T1000 (cell line): ENCODE results near the gene ADAM10.

Experiments used
- DNase-seq: peaks from one replicate; lab custom pipeline; 2025; ENCODE audit warnings: mixed read lengths; lab: John Stamatoyannopoulos, UW

The ADAM10 gene

DNA sequence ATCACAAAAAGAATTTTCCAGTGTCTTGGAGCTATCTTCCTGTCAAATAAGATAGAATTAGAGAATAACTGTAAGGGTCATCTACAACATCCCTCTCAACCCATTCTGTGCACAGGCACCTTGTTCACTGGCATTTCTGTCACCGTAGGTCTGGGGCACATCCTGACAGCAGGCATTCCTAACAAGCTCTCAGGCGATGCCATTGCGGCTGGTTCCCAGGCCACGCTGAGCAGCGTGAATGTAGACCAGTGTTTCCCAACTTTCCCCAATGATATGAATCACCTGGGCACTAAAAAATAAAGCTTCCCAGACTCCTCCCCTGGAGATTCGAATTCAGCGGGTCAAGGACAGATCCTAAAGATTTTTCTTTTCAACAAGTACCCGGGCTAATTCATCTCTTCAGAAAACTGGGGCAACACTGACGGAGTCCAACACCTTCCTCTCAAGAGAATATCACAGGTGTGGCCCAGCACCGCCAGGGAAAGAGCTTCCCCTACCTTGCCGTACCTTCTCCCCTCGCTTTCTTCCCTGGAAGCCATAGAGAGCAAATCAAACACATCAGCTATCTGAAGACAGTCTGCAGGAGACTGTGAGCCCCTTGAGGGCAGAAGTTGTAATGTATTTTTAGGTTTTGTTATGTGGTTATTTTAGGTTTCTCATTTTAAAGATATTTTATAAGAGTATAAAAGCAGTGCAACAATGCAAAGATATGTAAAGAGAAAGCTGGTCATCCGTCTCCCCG, 174.3 kb downstream of the ADAM10 start:
- DNase-seq, result no peak

DNA sequence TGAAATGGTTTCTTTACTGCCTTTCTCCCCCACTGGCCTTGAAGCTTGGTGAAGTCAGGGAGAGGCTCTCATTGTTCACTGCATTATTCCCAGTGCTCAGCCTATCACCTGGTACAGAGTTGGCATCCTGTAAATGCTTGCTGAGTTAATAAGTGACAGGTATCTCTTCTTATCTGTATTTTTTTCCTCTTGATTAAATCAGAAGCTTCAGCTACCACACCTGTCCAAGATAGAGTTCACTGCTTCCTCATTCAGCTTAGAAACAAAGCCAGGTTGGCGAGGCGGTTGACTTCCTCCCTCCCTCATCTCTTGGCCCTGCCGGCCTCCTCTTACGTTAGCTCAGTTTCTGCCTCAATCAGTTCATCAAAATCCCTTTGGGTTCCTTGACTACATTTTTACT, 174.9 kb downstream of the ADAM10 start:
- no peak for DNase-seq

DNA sequence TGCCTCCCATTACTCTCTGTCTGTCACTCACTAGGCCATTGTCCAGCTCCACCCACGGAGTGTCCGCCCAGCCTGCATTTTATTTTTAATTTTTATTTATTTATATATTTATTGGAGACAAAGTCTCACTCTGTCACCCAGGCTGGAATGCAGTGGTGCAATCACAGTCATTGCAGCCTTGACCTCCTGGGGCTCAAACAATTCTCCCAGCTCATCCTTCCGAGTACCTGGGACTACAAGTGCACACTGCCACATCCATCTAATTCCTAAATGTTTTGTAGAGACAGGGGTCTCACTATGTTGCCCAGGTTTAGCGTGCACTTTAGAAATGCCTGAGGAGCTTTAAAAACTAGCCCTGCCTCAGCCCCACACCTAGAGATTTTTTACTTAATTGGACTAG, 176.2 kb downstream of the ADAM10 start:
- DNase-seq, result no peak

DNA sequence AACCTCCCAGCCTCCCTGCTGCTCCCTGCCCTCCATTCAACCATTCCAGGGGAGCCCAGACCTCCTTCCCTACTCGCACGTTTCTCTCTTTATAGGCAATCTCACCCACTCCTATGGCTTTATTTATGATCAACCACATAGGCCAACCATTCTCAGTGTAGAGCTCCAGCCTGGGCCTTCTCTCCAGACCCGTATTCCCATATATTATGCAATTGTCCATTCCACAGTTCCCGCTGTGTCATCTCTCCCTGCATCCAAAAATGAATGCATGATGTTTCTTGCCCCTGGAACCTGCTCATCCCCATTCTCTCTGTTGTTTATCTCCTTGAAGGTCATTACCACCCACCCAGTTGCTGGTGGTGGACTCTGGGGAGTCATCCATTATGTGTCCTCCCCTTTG, 177.0 kb downstream of the ADAM10 start:
- no peak for DNase-seq

DNA sequence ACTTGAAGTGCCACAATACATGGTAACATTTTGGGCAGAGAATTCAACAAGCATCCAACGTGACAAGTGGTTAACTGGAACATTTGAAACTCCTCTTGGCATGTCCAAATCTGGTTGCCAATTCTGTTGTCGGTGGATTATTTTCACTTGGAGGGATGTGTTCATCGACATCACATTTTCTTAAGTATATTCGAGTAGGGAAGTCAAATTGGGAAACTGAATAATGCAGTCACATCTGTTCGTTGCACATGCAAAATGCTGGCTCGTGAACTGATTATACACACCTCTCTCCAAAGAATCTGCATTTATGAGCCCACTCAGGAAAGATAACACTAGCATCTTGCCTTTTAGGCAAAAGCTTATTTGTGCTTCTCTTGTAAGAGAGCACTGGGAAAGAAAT, 178.0 kb downstream of the ADAM10 start:
- no peak for DNase-seq

DNA sequence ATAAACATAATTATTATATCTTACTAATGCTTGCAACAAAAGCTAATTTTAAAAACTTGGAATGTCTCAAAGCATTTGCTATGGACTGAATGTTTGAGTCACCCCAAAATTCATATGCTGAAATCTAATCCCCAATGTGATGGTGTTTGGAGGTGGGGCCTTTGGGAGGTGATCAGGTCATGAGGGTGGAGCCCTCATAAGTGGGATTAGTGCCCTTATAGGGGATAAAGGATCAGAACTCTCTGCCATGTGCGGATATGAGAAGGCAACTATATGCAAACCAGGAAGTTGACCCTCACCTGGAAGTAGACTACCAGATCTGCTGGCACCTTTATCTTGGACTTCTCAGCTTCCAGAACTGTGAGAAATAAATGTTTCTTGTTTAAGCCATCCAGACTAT, 180.1 kb downstream of the ADAM10 start:
- no peak for DNase-seq

DNA sequence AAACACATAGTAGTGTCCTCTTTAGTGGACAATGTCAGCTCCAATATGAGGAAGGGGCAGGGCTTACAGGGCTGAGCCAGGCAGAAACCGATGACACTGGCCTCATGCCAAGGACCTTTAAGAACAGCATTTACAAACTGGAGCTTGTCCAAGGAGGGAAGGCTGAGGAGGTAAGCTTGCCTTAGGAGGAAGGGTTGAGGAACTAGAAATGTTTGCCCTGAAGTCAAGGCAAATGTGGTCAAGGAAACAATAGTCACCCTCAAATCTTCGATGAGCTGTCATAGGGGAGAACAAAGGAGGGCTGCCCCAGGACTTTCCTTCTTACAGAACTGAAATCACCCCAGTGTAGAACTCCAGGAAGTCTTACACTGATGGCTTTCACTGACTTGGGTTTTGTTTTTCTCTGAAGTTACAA, 181.3 kb downstream of the ADAM10 start:
- no peak for DNase-seq

DNA sequence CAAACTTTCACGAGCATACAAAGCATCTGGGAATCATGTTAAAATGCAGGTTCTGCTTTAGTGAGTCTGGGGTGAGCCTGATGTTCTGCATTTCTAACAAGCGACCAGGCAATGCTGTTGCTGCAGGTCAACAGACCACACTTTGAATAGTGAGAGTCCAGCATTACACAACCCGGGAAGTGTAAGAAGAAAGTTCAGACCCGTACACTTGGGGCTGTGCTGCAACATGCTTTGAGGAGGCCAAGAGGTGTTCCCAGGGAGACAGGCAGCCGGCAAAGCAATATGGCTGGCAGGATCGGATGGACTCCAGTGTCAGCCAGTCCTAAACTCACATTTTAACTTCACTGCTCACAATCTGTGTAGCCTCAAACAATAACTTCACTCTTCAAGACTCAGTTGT, 183.5 kb downstream of the ADAM10 start:
- no peak for DNase-seq

DNA sequence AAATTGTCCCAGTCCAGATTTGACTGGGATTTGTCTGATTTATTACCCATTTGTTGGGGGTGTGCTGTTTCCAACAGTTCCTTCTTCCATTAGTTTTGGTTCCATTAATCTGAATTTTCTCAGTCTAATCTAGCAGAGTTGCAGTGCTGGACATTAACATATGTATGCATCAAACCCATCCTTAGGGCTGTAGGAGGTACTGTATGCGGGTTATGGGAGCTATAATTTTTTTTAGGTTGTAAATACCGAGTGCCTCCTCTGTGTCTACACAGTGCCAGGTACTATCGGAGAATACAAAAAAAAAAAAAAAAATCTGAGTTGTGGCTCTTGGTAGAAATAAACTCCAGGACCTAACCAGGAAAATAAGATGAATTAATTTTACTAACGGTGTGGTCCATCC, 183.9 kb downstream of the ADAM10 start:
- no peak for DNase-seq

DNA sequence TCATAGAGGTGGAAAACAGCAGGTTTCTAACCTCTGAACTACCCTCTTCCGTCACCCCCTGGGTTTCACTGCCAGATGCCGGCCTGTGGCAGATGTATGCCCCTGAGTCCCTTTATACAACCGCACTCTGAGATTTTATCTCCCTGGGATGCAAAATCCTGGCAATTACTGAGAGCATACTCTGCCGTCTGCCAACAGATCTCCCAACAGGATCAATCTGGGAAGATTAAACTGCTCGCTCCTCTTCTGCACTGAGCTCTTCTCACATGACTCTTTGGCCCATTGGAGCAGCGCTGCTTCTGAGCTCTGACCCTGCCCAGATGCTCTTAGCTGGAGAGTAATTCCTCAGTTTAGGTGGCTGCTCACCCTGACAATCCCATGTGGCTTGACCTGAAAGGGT, 184.5 kb downstream of the ADAM10 start:
- DNase-seq, result no peak

DNA sequence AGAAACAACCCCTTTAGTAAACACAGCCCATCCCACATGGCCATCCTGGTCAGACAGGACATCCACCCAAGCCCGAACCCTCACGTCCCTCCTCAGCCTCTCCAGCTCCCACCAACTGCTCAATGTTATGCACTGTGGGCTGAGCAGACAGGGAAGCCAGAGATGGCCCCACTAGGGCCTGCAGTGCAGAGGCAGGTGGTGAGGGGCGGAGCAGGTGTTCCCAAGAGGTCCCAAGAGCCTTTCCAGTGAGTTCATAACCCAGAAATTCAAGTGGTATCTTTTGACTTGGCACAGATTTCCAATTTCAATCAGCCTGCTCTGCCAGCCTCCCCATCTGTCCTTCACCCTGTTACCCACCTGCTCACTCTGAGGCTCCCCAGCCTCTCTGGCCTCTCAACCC, 187.4 kb downstream of the ADAM10 start:
- DNase-seq, result no peak

DNA sequence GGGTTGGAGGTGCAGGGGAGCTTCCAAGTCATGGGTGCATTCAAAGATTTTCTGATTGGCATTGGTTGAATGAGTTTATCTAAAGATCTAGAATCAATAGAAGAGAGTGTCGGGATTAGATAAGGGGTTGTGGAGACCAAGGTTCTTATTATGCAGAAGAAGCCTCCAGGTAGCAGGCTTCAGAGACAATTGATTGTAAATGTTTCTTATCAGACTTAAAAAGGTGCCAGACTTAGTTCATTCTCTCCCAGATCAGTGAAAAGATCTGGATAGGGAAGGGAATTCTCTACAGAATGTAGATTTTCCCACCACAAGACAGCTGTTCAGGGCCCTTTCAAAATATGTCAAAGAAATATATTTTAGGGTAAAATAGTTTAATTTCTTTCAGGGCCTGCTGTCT, 188.2 kb downstream of the ADAM10 start:
- DNase-seq, result no peak

DNA sequence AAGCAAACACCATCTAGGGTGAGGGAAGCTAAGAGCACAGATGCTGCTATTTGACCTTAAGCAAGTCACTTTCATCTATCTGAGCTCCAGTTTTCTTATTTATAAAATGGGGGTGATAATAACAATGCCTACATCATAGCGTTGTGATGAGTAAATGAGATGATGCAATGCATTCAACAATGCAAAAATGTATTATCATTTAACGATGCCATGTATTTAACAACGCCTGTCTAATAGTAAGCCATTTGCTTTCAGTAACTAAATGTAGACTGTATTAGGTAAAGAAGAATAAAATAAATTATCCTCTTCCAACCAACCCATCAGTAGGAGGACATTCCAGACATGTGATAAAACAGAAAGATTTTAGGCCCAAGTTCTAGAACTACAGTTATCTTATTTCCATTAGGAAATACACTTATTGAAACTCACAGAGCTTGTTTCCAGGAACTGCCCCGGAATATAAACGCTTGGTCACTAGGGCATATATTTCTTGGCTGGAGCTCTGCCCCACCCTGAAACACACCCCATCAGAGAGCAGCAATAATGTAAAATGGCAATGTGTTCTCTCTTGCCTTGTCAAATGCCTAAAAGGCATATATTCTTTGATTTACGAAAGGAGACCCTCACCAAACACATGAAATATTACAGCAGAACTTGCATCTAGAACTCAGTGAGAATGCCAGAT, 189.5 kb downstream of the ADAM10 start:
- DNase-seq, result no peak

DNA sequence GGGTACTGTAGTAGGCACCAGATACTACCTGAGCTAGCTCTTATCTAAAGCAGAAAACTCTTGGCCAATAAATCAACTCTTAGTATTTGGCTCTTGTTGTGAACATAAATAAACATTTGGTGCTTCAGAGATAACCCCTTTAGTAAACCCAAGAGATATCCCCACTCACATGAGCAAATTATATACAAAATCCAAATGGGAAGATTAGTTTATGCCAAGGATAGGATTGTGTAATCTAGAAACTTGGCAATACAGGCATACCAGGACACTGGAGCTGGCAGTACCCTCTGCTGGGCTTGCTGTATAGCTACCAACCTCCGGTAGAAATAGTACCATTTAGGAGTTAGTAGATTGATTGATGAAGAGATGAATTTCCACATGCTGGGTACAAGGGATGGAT, 190.7 kb downstream of the ADAM10 start:
- no peak for DNase-seq

DNA sequence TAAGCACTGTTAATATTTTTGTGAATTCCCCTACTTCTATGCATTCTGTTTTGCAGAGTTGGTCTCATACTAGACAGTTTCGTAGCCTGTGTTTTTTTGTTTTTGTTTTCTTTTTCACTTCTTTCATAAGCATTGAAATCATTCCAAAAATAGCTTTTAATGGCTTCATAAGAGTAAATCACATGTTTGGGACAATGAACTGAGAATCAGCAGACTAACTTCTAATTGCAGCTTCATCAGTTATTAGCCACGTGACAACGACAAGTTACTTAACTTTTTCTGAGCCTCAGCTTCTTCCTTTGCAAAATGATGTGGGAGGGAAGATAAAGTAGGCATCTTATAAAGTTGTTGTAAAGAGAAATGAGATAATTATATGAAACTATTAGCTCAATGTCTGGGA, 193.0 kb downstream of the ADAM10 start:
- DNase-seq, result no peak

DNA sequence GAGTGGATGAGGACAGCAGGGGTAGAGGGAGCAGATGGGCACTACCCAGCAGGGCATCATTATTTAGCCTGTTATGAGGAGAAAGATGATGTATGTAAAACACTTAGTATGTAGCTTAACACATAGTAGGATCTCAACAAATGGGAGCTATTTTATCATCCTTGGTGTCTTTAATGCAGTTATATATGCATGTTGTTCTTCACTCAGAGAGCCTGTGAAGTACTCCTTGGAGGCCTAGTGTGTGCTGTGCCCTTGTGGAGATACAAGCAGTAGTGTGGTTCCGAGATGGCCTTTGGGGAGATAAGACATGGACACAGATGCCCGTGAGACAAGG, 193.5 kb downstream of the ADAM10 start:
- no peak for DNase-seq

DNA sequence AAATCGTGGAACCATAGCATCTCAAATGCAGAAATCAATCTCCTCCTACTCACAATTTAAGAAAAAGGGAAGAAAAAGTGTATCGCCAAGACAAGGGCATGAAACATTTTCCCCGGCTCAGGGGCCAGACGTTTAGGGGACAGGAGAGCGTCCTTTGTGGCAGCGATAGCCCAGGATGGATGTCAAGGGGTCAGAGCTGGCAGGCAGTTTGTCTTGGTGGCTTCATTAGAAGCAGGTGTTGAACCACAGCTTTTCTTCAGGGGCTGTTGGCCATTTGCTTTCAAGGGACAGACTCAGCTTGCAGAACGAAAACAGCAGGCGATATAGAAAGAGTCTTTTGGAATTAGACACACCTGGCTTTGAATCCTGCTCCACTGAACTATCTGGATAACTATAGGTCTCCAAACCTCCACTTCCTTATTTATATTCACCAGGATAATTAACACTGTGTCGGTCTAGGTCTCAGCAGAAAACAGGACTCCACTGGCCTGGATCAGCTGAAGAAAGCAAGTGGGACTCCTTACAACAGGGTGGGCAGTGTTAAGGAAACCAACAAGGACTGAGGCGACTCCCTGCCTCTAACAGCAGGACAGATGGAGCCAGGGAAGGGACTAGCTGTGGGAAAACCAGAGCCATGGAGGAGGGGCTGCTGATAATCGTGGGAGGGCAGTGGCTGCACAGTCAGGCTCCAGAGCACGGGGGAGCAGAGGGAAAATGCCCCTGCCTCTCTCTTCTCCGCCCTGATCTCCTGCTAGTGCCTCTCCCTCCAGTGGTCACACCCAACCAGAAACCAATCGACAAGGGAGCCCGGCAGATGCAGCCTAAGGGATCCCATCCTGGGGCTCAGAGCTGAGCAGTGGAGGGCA, 194.1 kb downstream of the ADAM10 start:
- DNase-seq, result no peak

DNA sequence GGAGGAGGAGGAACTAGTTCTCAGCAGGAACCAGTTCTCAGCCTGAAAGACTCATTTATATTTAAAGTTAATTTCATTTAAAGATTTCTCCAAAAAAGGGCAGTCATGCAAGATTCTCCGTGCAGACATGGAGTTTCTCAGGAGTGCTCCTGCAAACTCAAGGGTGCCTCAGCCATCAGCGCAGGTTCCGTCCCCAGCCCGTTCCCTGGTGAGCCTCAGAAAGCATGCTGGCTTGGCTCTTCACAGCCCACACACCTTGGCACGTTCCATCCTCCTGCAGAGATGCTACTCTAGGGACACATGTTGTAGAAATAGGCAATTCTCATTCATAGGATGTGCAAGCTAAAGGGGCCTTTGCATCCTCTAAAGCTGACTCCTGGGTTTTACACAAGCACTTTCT, 194.7 kb downstream of the ADAM10 start:
- DNase-seq, result no peak

DNA sequence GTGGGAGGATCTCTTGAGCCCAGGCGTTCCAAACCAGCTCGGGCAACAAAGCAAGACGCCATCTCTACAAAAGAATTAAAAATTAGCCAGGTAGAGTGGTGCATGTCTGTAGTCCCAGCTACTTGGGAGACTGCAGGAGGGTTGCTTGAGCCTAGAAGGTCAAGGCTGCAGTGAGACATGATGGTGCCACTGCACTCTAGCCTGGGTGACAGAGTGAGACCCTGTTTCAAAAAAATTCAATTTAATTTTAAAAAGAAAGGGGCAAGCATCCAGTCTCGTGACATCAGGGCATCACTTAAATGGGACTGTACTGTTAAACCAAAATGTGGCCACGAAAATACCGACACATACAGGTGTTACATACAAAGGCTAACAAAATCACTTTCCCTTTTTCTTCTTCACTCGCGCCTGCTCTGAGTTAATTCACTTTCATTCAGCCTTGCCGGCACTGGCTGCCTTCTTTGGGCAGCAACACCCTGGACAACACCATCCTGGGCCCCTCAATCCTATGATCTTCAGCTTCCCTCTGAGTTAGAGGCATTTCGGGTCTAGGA, 196.1 kb downstream of the ADAM10 start:
- DNase-seq, result no peak

DNA sequence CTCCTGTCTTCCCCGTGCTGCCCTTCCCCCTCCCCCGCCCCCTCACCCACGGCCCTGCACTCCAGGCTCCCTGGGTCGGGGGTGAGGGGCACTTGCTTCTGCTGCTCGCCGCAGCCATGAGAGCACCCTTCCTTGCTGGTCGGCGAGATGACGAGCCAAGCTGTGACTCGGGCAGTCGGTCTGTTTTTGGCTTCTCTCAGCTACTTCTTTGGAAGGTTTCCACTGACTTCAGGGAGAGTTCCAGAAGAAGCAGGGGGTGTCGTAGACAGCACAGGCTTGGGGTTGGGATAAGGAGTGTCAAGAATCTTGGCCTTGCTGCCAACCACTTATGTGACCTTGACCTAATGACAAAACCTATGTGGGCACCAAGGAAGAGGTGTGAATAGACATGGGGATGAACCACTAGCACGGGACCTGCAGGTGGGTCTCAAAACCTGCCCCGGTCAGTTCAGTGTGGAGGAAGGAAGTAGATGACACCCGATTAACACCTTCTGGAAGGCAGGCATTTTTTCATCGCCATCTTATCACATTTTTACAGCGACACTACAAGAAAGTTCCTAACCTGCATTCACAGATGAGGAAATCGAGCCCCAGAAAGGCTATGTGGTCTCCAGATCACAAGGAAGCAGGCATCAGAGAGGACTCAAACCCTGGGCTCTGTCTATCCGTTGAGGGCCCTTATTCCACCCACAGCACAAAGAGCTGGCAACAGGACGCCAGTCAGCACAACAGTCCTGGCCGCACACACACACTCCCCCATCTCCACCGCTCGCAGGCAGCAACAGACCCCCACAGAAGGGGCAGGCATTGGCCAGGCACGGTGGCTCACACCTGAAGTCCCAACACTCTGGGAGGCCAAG, 196.8 kb downstream of the ADAM10 start:
- DNase-seq, result no peak

DNA sequence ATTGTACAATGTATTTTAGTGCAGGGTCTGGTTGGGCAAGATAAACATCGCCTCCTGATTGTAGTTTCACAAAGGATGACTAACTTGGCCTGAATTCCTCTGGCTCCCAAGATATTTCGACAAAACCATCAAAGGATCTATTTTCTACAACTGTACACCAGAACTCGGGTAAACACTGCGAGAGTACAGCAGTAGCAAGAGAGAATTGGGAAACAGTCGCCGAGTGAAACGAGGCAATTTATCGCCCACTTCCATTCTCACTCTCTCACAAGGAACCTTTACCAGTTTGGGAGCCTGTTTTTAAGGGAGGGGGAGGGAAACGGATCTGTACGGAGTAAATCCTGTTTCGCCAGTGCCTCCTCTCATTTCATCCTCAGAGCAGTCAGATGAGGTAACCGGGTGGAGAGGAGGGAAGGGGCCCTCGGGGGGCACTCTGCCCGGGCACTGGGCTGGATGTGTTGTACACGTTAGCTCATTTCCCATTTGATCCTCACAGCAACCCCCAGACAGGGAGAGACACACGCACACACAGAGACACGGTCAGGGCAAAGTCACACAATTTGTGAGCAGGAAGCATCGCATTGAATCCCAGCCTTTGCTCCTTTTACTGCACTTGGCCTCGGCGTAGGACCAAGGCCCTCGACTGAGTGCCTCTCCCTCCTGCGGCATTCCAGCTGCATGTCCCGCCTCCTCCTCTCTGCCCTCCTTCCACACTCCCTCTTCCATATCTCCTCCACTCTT, 197.6 kb downstream of the ADAM10 start:
- DNase-seq, result peak; percentile 22
